Endodermal cell (in vitro differentiated cells): ENCODE results near the gene SMYD1. TPM values are rescaled to one million over a fixed set of nuclear protein-coding genes. Genes with fewer than 3 reads are reported as not detected.

Experiments used
- DNase-seq: peaks from one replicate; pipeline ENCODE4 v3.0.0-alpha.2; 2017
- H3K27ac ChIP-seq: 2 replicates; pipeline ENCODE4 v1.5.1; 2013; ENCODE audit warnings: mild to moderate bottlenecking, low read depth, low read length, moderate library complexity
- H3K27me3 ChIP-seq: 2 replicates; pipeline ENCODE4 v1.6.1; 2013; ENCODE audit warnings: mild to moderate bottlenecking, low read length, moderate library complexity; ENCODE audit not compliant: insufficient read depth, control insufficient read depth, poor library complexity, severe bottlenecking
- H3K36me3 ChIP-seq: 2 replicates; pipeline ENCODE4 v1.7.0; 2013; ENCODE audit warnings: mild to moderate bottlenecking, low read length, moderate library complexity; ENCODE audit not compliant: control insufficient read depth, insufficient read depth
- H3K4me1 ChIP-seq: one replicate; pipeline ENCODE4 v1.7.0; 2013; ENCODE audit warnings: low read length; ENCODE audit not compliant: control insufficient read depth, insufficient read depth
- H3K4me3 ChIP-seq: 2 replicates; pipeline ENCODE4 v1.5.1; 2013; ENCODE audit warnings: mild to moderate bottlenecking, low read length, moderate library complexity
- H3K9ac ChIP-seq: 2 replicates; pipeline ENCODE4 v1.6.1; 2013; ENCODE audit warnings: mild to moderate bottlenecking, low read length, moderate library complexity; ENCODE audit not compliant: poor library complexity, severe bottlenecking; ENCODE audit errors: extremely low read depth
- H3K9me3 ChIP-seq: 2 replicates; pipeline ENCODE4 v1.6.1; 2013; ENCODE audit warnings: mild to moderate bottlenecking, low read length, moderate library complexity; ENCODE audit not compliant: control insufficient read depth
- H3K27ac Mint-ChIP-seq: 2 replicates; pipeline ENCODE4 v1.8.0; 2020; ENCODE audit warnings: mixed read lengths
- H3K27me3 Mint-ChIP-seq: 2 replicates; pipeline ENCODE4 v1.8.0; 2021; ENCODE audit warnings: mild to moderate bottlenecking, mixed read lengths; ENCODE audit not compliant: insufficient read depth
- H3K36me3 Mint-ChIP-seq: 2 replicates; pipeline ENCODE4 v1.8.0; 2020; ENCODE audit warnings: low read depth, mixed read lengths
- H3K4me1 Mint-ChIP-seq: 2 replicates; pipeline ENCODE4 v1.8.0; 2020; ENCODE audit warnings: mixed read lengths
- H3K4me3 Mint-ChIP-seq: 2 replicates; pipeline ENCODE4 v1.8.0; 2020; ENCODE audit warnings: mild to moderate bottlenecking, moderate library complexity, mixed read lengths
- H3K9me3 Mint-ChIP-seq: 2 replicates; pipeline ENCODE4 v1.8.0; 2020; ENCODE audit warnings: mild to moderate bottlenecking, mixed read lengths
- WGBS, 2 experiments: methylation state at CpG; one replicate each; pipeline versions ENCODE4 v1.1.5 to v1.1.7; 2013; ENCODE audit warnings: missing lambda C conversion rate in 2 of 2, mixed read lengths in 1 of 2; ENCODE audit not compliant: insufficient coverage in 1 of 2, insufficient read length in 1 of 2; 5-methylcytosine and 5-hydroxymethylcytosine counted together
- total RNA-seq, 2 donors: library from RNA; stranded (reverse); fragmentation: NEBNext Ultra II Directional in 1 of 2; extraction: Animal tissue kit (Norgen Biotek cat#: 25700) in 1 of 2; gene quantifications; 2 replicates in 1 of 2; 3 replicates in 1 of 2; pipeline ENCODE4 v1.2.1, GENCODE V29; 2021
- TF ChIP-seq, protein P1 (sequence below): fragments of 200-600 bp; sonication (generic); conservative IDR thresholded peaks from 2 replicates; pipeline ENCODE4 v1.5.0; 2021; ENCODE audit warnings: antibody characterized with exemption, mild to moderate bottlenecking

The SMYD1 gene
- total RNA-seq, 2 donors from 2014 or later = not detected

DNA sequence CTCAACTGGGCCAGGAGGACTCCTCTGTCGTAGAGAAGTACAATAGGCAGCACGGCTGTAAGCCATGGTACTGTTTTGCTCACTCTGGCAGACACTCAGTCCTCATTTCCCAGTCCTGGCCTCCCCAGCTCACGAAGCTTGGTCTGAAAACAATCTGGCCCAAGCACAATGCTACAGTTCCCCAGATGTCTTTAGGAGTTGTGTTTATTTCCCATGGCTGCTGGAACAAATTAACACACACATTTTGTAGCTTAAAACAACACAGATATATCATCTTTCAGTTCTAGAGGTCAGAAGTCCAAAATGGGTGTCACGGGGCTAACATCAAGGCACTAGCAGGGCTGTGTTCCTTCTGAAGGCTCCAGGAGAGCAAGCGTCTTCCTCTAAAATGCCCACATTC, 47.3 kb downstream of the SMYD1 start:
- 67 to 86% methylated on average over 2 to 5 of the region's 5 CpGs for WGBS, 2 experiments
- Histone ChIP-seq H3K9ac (no peak overlapping the region), H3K4me3 (no peak overlapping the region), H3K27me3 (peaks cover 75% of the 10 kb centered on the region), H3K4me1 (peaks cover 7% of the 10 kb centered on the region), H3K27ac (no peak overlapping the region), H3K9me3 (no peaks in the 10 kb centered on the region), H3K36me3 (no peaks in the 10 kb centered on the region)
- H3K4me3 Mint-ChIP-seq = no peak overlapping the region
- peaks cover 9% of the 10 kb centered on the region for H3K4me1 Mint-ChIP-seq
- TF ChIP-seq, protein P1, sequence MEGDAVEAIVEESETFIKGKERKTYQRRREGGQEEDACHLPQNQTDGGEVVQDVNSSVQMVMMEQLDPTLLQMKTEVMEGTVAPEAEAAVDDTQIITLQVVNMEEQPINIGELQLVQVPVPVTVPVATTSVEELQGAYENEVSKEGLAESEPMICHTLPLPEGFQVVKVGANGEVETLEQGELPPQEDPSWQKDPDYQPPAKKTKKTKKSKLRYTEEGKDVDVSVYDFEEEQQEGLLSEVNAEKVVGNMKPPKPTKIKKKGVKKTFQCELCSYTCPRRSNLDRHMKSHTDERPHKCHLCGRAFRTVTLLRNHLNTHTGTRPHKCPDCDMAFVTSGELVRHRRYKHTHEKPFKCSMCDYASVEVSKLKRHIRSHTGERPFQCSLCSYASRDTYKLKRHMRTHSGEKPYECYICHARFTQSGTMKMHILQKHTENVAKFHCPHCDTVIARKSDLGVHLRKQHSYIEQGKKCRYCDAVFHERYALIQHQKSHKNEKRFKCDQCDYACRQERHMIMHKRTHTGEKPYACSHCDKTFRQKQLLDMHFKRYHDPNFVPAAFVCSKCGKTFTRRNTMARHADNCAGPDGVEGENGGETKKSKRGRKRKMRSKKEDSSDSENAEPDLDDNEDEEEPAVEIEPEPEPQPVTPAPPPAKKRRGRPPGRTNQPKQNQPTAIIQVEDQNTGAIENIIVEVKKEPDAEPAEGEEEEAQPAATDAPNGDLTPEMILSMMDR = no peak
- H3K9me3 Mint-ChIP-seq = no peaks in the 10 kb centered on the region
- H3K36me3 Mint-ChIP-seq = no peaks in the 10 kb centered on the region
- no peak for DNase-seq
- no peak overlapping the region for H3K27ac Mint-ChIP-seq
- H3K27me3 Mint-ChIP-seq = peaks cover 22% of the 10 kb centered on the region

DNA sequence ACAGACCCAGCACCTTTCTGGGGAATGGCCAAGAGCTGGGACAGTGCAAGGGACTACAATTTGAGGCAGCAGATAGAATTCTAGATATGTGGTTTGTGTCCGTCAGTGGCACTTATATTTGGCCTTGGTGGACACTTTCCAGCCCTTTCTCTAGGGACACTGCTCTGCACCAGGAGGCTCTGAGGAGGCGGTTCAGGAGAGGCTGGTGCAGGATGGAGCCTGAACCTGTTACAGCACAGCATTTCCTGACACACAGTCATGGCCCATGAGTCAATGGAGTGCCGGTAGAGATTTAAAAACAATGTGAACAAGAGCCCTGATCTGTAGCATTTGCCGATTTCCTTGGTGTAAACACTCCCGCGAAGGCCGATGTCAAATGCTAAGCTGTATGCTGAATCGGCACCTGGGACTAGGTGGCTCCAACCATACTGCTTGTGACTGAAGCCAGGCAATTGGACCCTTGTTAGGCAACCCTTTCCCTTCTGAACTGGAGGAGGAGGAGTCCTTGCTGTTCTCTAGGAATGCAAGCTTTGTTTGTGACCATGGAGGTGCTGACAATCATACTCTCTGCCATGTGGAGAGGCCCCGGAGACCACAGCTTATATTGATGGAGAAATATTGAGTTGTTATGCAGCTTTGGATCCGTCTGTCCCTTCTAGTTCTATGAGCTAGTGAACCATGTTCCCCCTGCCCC, 48.3 kb downstream of the SMYD1 start:
- H3K36me3 ChIP-seq = no peaks in the 10 kb centered on the region
- peaks cover 22% of the 10 kb centered on the region for H3K27me3 Mint-ChIP-seq
- H3K27ac Mint-ChIP-seq = no peak overlapping the region
- no peaks in the 10 kb centered on the region for H3K36me3 Mint-ChIP-seq
- H3K9me3 Mint-ChIP-seq = no peaks in the 10 kb centered on the region
- TF ChIP-seq, protein P1 = no peak
- DNase-seq = no peak
- no peak overlapping the region for H3K4me3 ChIP-seq
- peaks cover 75% of the 10 kb centered on the region for H3K27me3 ChIP-seq
- H3K4me1 Mint-ChIP-seq = peaks cover 9% of the 10 kb centered on the region
- H3K9me3 ChIP-seq = no peaks in the 10 kb centered on the region
- H3K9ac ChIP-seq = no peak overlapping the region
- no peak overlapping the region for H3K27ac ChIP-seq
- no peak overlapping the region for H3K4me3 Mint-ChIP-seq
- 93 to 96% methylated on average over 7 to 9 of the region's 10 CpGs for WGBS, 2 experiments
- peaks cover 7% of the 10 kb centered on the region for H3K4me1 ChIP-seq

DNA sequence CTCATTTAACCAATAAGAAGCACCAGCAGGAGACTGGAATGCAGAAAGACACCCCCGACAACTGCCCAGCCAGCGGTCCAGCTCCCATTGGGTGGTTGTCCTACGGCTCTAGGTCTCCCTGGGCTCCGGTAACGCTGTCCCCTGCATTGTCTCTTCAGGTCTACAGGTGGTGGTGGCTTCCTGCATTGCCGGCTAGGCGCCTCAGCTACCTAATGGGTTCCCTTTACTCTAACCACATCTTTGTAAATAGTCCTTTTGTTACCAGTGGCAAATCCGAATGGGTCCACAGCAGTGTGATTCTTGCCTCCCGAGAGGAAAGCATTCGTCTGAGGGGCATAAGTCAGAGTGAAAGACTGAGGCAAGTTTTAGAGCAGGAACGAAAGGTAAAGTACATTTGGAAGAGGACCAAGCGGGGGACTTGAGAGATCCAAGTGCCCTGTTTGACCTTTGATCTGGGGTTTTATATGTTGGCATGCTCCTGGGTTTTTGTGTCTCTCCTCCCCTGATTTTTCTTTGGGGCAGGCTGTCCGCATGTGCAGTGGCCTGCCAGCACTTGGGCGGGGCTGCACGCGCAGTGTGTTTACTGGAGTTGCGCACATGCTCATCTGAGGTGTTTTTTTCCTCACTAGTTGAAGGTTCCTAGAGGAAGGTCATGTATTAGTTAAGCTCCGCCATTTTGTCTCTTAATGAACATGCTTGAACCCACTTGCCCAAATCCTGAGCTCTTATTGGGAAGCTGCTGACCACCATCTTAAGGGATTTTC, 49.2 kb downstream of the SMYD1 start:
- 93 to 95% methylated on average over 16 to 18 of the region's 18 CpGs for WGBS, 2 experiments
- Histone ChIP-seq H3K9ac (no peak overlapping the region), H3K4me1 (peaks cover 7% of the 10 kb centered on the region), H3K4me3 (no peak overlapping the region), H3K27me3 (peaks cover 73% of the 10 kb centered on the region), H3K9me3 (no peaks in the 10 kb centered on the region), H3K27ac (no peak overlapping the region), H3K36me3 (no peaks in the 10 kb centered on the region)
- Mint-ChIP-seq H3K4me1 (peaks cover 9% of the 10 kb centered on the region), H3K9me3 (no peaks in the 10 kb centered on the region), H3K27me3 (peaks cover 25% of the 10 kb centered on the region), H3K27ac (no peak overlapping the region), H3K4me3 (no peak overlapping the region), H3K36me3 (no peaks in the 10 kb centered on the region)
- TF ChIP-seq, protein P1 = no peak
- peak; percentile 41 for DNase-seq
